ES-I3 (cell line): ENCODE measurements around the gene CREBZF.

ENCODE experiments used
- H3K36me3 ChIP-seq: 2 replicates; pipeline ENCODE4 v1.6.1; 2013; ENCODE audit warnings: mild to moderate bottlenecking, low read length, control low read depth, moderate library complexity; ENCODE audit not compliant: insufficient read depth
- H3K4me1 ChIP-seq: 2 replicates; pipeline ENCODE4 v1.6.1; 2013; ENCODE audit warnings: mild to moderate bottlenecking, control low read depth, low read length; ENCODE audit not compliant: insufficient read depth
- H3K9ac ChIP-seq: 2 replicates; pipeline ENCODE4 v1.6.1; 2013; ENCODE audit warnings: low read depth, mild to moderate bottlenecking, low read length, moderate library complexity
- H3K9me3 ChIP-seq: 2 replicates; pipeline ENCODE4 v1.6.1; 2013; ENCODE audit warnings: mild to moderate bottlenecking, low read length, moderate library complexity; ENCODE audit not compliant: control insufficient read depth, insufficient read depth

The CREBZF gene, protein sequence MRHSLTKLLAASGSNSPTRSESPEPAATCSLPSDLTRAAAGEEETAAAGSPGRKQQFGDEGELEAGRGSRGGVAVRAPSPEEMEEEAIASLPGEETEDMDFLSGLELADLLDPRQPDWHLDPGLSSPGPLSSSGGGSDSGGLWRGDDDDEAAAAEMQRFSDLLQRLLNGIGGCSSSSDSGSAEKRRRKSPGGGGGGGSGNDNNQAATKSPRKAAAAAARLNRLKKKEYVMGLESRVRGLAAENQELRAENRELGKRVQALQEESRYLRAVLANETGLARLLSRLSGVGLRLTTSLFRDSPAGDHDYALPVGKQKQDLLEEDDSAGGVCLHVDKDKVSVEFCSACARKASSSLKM

DNA sequence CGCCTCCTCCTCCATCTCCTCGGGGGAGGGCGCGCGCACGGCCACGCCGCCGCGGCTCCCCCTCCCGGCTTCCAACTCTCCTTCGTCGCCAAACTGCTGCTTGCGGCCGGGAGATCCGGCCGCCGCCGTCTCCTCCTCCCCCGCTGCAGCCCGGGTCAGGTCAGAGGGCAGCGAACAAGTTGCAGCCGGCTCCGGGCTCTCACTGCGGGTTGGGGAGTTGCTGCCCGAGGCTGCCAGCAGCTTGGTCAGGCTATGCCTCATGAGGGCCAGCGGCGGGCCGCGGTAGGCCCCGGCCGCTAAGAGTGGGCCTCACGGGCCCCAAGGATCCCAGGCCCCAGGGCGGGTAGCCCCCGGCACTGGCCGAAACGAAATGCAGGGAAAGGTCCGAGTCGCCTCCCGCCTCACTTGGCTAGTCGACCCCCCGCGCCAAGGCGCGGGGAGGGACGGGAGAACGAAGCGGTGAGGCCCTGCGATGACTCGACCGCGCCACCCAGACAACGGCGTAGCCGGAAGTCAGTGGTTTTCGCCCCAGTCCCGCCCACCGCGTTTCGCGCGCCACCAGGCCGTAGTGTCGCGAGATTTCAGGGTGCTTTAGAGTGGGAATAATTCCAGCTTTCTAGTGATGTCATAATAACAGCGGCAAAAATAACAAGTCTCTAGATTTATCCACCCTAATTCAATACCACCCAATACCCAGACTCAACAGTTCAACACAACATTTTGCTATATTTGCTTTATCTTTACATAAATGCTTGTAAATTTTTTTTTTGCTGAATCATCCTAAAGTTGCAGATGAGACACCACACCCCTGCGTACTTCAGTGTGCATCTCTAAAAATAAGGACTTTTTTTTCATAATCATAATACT, at the start of gene CREBZF:
Gene CREBZF (minus strand): TSS at position 515 of the 867 bp plus-strand sequence. CDS start 254 bp downstream, at position 261.
- H3K4me1 ChIP-seq = peaks cover 5% of the 10 kb centered on the region; the same call in 1 of the 2 replicates
- H3K36me3 ChIP-seq = peaks cover 3% of the 10 kb centered on the region
- peak within 1 kb of the TSS; percentile 100 for H3K9ac ChIP-seq
- no peaks in the 10 kb centered on the region for H3K9me3 ChIP-seq

GRCh38 chr11:85712953-85713352, 48.0 kb upstream of the CREBZF start:
- Histone ChIP-seq H3K9ac (no peak overlapping the region), H3K36me3 (no peaks in the 10 kb centered on the region)

GRCh38 chr11:85710917-85711316, 46.0 kb upstream of the CREBZF start:
- Histone ChIP-seq H3K9me3 (no peaks in the 10 kb centered on the region), H3K9ac (no peak overlapping the region), H3K36me3 (no peaks in the 10 kb centered on the region; the same call in 1 of the 2 replicates), H3K4me1 (no peaks in the 10 kb centered on the region)

More at GRCh38 chr11:85712953-85713352, 48.0 kb upstream of the CREBZF start:
- H3K9me3 ChIP-seq = no peaks in the 10 kb centered on the region
- peaks cover 11% of the 10 kb centered on the region for H3K4me1 ChIP-seq

DNA sequence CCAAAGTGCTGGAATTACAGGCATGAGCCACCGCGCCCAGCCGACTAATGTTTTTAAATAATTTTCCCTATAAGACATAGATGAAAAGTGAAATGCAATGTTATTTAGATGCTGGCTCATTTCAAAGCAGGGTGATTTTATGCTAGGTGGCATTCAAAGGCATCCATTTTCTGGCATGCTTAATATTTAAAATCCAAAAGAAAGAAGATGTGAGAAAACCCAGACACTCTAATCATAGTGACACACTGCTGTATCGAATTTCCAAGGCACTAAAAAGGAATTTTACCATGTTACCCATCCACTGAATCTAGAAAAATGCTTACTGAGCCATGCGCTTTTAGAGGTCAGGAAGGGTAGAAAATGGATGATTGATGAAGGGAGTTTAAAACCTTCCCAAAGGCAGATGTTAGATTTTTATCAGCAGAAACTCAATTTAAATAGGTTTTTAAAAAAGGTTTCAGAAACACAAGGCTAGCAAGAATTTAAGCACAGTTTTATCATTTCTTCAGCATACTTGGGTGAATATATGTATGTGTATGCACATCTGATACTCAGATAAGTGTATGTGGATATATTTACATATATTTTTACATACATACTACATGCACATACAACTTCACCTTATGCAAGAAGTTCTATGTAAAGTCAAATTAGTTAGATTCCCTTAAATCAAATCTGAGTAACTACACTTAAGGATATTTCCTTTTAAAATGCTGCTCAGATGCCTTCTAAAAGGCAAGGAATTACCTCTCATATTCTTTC, 45.2 kb upstream of the CREBZF start:
- no peaks in the 10 kb centered on the region for H3K4me1 ChIP-seq

DNA sequence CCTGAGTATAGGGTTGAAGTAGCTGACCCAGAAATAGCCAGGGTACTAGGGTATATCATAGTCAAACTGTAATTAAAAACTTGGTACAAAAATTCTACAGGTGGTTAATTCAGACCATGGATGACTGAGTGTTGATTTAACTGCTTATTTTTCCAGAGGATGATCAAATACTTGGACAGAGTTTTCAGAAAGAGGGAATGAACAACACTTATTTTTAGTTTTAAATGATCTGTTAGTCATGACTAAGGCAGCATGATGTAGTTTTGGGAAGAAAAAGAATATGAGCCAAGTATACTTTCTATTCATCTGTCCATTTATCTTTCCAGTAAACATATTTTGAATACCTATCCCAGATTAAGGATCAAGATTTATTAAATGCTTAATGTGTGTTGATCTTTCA, 40.9 kb upstream of the CREBZF start:
- no peaks in the 10 kb centered on the region; the same call in 1 of the 2 replicates for H3K36me3 ChIP-seq
- no peak overlapping the region for H3K9ac ChIP-seq
- H3K9me3 ChIP-seq = peaks cover 3% of the 10 kb centered on the region; the same call in 1 of the 2 replicates

More for the DNA sequence above, 45.2 kb upstream of the CREBZF start:
- no peaks in the 10 kb centered on the region for H3K9me3 ChIP-seq
- H3K36me3 ChIP-seq = no peaks in the 10 kb centered on the region; the same call in 1 of the 2 replicates
- H3K9ac ChIP-seq = no peak overlapping the region

GRCh38 chr11:85704967-85705366, 40.0 kb upstream of the CREBZF start:
- Histone ChIP-seq H3K9me3 (peaks cover 3% of the 10 kb centered on the region; the same call in 1 of the 2 replicates), H3K9ac (no peak overlapping the region), H3K36me3 (no peaks in the 10 kb centered on the region; the same call in 1 of the 2 replicates), H3K4me1 (no peaks in the 10 kb centered on the region)

More for the DNA sequence above, 40.9 kb upstream of the CREBZF start:
- no peaks in the 10 kb centered on the region for H3K4me1 ChIP-seq

- Histone ChIP-seq H3K4me1 (no peaks in the 10 kb centered on the region), H3K9ac (no peak overlapping the region), H3K36me3 (no peaks in the 10 kb centered on the region), H3K9me3 (peaks cover 3% of the 10 kb centered on the region; the same call in 1 of the 2 replicates)
Observed at GRCh38 chr11:85699957-85700741, 35.2 kb upstream of the CREBZF start.

- H3K4me1 ChIP-seq = no peaks in the 10 kb centered on the region
- H3K9ac ChIP-seq = no peak overlapping the region
- H3K36me3 ChIP-seq = no peaks in the 10 kb centered on the region; the same call in 1 of the 2 replicates
- peaks cover 2% of the 10 kb centered on the region; the same call in 1 of the 2 replicates for H3K9me3 ChIP-seq
Observed at GRCh38 chr11:85698195-85698594, 33.3 kb upstream of the CREBZF start.

GRCh38 chr11:85697747-85698146, 32.8 kb upstream of the CREBZF start:
- H3K36me3 ChIP-seq = no peaks in the 10 kb centered on the region; the same call in 1 of the 2 replicates
- no peaks in the 10 kb centered on the region for H3K4me1 ChIP-seq

DNA sequence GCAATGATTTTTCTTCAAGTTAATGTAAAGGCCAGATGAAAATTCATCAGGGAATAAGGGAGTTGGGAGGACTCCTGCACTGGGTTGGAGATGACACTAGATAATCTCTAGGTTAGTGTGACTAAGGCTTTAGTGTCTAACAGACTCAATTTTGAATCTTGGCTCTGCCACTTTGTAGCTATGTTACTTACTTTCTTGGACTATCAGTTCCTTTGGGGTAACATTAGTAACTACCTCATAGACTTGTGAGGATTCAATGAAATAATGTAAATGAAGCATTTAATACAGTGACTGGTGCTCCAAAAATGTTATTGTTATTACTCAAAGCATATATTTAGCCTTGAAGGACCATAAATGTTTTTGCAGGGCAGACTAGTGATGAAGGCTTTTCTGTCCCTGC, 30.6 kb upstream of the CREBZF start:
- no peaks in the 10 kb centered on the region for H3K9me3 ChIP-seq
- no peaks in the 10 kb centered on the region for H3K4me1 ChIP-seq
- no peak overlapping the region for H3K9ac ChIP-seq
- no peaks in the 10 kb centered on the region; the same call in 1 of the 2 replicates for H3K36me3 ChIP-seq

More at GRCh38 chr11:85697747-85698146, 32.8 kb upstream of the CREBZF start:
- Histone ChIP-seq H3K9me3 (no peaks in the 10 kb centered on the region), H3K9ac (no peak overlapping the region)

DNA sequence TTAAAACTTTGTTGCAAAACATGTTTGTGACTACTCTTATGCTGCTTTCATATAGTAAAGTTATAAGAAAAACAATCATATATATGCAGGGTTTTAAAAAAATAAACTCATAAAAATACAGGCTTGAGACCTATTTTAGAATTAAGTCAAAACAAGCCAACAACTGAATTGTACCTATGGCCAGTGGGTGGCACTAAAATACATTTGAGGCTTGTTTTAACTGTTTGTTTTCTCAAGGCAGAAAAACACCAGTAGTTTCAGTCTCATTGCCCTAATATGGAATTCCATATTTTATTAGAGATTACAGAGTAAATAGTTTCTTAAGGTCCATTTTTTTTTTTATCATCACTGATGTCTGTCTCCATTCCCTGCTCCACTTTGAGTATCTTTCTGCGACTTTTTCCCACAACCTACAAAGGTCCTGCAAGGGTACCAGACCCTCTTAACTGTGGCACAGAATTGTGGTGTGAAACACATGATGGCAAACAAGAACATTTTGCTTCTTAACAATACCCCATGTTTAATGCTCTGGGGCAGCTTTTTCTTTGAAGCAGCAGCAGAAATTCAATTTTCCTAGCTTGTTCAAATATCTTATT, 29.6 kb upstream of the CREBZF start:
- Histone ChIP-seq H3K9ac (no peak overlapping the region), H3K4me1 (no peaks in the 10 kb centered on the region), H3K9me3 (no peaks in the 10 kb centered on the region), H3K36me3 (no peaks in the 10 kb centered on the region; the same call in 1 of the 2 replicates)

DNA sequence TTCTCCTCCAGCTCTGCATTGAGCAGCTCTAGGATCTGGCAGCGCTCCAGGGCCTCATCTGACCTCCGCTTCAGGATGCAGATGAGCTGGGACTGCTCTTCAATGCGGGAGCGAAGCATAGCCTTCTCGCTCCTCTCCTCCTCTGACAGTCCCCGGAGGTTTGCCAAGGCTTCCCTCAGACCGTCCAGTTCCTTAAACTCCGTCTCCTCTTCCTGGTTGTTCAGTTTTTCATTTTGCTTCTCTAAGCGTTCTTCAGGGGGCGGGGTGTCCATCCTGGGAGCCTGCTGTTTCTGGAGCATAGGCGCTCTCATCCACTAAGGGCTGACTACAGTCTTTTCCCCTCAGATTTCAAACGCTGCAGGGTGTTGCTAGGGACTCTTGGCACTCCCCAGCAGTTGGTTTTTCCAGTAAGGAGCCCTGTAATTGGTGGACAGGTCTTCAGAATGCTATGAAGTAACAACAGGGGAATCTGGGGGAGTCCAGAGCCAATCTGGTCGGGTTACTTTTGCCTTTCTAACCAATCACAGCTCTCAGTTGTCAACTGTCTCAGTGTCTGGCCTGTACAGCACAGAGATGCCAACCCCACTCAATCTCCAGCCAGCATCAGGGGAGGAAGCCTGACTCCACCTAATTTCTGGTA, 21.0 kb upstream of the CREBZF start, which contains the start of gene CCDC89:
Gene CCDC89 (minus strand): TSS at position 376 of the 640 bp plus-strand sequence. CDS start 65 bp downstream, at position 311.
- no peaks in the 10 kb centered on the region for H3K4me1 ChIP-seq
- no peaks in the 10 kb centered on the region for H3K9me3 ChIP-seq
- H3K9ac ChIP-seq = no peak within 1 kb of the TSS
- H3K36me3 ChIP-seq = no peaks in the 10 kb centered on the region
